Activated CD8-positive, alpha-beta memory T cell treated with anti-CD3 and anti-CD28 coated beads for 36 hours (primary cell): ENCODE results near the gene ANKRD34C. TPM values are rescaled to one million over a fixed set of nuclear protein-coding genes. Genes with fewer than 3 reads are reported as not detected.

Experiments used
- CTCF ChIA-PET: fragments of 350-600 bp; sonication (Branson Sonifier 250); formaldehyde crosslinking; loops from one replicate; lab custom pipeline; 2021; ENCODE audit warnings: antibody characterized with exemption; lab: Charles Lee
- POLR2A ChIA-PET: fragments of 350-600 bp; sonication (Branson Sonifier 250); formaldehyde crosslinking; loops from one replicate; lab custom pipeline; 2021; ENCODE audit warnings: antibody characterized with exemption; lab: Charles Lee
- total RNA-seq, 2 experiments: library from RNA; stranded (reverse); gene quantifications; one replicate each; pipeline ENCODE4 v1.2.3, GENCODE V29; 2021

Gene ANKRD34C
- total RNA-seq = not detected

DNA sequence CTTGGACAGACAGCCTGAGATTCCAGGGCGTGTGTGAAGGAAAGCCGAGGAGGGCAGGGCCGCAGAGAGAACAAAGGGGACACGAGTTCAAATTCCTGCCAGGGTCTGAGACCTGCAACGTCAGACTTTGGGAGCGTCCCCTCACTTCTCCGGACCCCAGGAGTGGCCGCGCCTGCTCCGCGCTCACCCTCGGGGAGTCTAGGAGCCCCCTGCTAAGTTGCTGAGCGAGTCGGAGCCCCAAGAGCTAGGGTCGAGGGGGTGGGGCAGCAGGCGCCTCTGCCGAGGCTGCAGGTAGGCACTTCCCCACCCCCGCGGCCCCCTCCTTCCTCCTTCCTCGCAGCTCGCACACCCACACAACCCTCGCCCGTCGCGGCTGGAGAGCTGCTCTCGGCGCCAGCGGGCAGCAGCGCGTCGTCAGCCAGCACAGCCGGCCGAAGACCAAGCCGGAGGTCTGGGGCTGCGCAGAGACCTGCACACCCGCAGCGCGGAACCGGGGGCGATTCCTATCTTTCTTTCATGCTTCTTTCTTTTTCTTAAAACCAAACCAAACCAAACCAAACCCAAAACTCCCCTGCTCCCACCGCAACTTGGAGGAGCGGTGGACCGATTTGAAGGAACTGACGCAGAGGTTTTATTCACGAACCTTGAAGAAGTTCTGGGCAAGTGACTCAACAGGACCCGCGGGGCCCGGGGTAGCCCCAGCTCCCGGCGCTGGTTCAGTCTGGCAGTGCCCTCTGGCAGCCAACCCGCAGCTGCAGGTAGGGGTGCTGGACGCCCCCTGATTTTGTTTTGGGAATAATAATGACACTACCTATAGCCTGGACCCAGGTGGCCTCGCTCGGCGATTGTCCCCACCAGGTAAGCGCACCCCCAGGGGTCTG, at the start of gene ANKRD34C:
ANKRD34C (plus strand) TSS at position 352 of the 881 bp plus-strand sequence. CDS start 10,563 bp downstream, outside the sequence.
- CTCF ChIA-PET = no interaction called here
- POLR2A ChIA-PET = no interaction called here

DNA sequence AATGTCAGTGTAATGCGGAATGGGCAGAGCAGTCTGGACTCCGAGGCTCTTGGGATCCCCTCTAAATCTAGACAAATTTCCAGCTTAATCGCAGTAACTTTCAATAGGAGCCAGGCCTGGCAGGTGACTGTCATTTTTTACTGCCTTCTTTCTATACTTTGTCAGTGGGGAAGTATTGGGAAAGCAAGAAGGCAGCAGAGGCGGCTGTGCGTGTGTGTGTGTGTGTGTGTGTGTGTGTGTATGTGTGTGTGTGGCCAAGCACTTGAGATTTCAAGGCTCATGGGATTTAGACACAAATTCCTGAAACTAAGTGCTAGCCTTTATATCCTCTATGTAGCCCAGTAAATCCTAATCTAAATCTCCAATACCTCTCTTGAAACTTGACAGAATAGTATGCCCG, 49.3 kb upstream of the ANKRD34C start:
- CTCF ChIA-PET = no interaction called here

DNA sequence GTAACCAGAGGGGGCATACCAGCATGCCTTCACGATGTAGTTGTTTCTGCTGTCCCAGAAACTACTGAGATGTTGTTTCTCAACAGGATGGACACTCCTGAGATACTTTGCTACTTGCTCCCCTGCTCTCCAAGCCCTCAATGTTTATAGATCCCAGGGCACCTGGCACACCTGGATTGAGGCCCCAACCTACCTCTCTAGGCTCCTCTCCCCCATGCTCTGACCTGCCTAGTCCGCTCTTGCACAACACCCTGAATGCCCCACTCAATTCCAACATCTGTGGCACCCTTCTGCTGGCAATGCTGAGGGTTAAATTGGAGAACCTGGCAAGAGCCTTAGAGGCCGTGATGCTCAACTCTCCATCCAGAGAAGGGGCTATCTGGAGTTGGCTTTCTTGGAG, 42.5 kb upstream of the ANKRD34C start:
- ChIA-PET POLR2A (no interaction called here), CTCF (no interaction called here)

More for the DNA sequence above, 49.3 kb upstream of the ANKRD34C start:
- POLR2A ChIA-PET = no interaction called here

GRCh38 chr15:79243723-79244122, 38.8 kb upstream of the ANKRD34C start:
- ChIA-PET CTCF (no interaction called here), POLR2A (no interaction called here)

DNA sequence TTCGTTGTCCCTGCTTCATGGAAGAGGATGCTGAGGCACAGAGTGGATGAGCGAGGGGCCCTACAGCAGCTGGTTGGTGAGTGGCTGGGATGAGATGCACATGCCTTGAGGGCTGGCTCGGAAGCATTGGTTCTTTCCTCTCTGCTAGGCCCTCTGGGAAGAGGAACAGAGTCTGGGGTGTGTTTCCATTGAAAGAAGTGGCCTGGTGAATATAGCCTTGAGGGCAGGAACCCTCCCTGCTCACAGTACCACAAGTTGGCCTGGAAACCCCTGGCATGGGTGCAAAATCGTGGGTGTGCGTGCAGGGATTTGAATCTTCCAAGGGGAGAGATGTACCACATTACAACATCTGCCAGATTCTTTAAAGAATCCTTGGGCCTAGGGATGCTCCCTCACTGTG, 37.6 kb upstream of the ANKRD34C start:
- ChIA-PET POLR2A (no interaction called here), CTCF (no interaction called here)

- ChIA-PET CTCF (no interaction called here), POLR2A (no interaction called here)
These were observed 34.3 kb upstream of the ANKRD34C start for GRCh38 chr15:79248183-79248582.

- POLR2A ChIA-PET = no interaction called here
- CTCF ChIA-PET = no interaction called here
These were observed 25.1 kb upstream of the ANKRD34C start for GRCh38 chr15:79257454-79257853.

DNA sequence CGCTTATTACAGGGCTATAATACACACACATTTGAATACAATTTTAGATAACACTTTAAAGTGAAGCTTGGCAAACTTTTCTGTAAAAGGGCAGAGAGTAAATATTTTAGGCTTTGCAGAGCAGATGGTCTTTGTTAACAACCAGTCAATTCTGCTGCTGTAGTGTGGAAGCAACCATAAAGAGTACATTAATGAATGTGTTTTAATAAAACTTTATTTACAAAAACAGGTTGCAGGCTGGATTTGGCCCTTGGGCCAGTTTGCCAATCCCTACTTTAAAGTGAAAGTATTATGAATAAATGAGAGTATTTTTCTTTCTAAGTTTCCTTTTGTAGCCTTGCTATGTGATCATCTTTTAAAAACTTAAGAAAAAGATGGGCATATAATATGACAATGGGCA, 20.7 kb upstream of the ANKRD34C start:
- POLR2A ChIA-PET = no interaction called here
- CTCF ChIA-PET = no interaction called here

GRCh38 chr15:79265167-79265566, 17.4 kb upstream of the ANKRD34C start:
- CTCF ChIA-PET = no interaction called here

DNA sequence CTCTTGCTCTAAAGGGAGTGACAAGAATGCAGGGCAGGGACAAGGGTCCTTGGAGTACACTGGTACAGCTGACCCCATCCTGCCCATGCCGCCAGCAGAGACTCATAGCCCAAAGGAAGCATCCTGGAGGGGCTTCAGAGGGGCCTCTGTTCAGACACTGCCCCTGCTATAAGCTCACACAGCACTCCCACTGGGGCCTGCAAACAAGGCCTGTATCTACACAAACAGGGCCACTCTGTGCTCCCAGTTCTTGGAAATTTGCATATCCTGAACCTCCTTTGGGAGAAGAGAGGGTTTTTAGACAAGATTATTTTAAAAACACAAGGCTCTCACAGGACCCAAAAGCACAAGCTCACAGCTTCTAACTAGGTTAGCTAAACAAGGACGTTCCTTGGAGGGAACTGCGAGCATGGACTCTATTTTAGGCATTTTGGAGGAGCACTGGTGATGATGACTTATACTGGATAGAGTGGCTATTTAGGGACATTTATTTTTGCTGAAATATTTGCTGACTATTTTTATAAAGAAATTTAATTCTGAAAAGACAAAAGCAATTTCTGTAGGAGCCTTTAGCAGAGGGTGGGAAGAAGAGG, 16.4 kb upstream of the ANKRD34C start:
- POLR2A ChIA-PET = no interaction called here
- CTCF ChIA-PET = no interaction called here

More at GRCh38 chr15:79265167-79265566, 17.4 kb upstream of the ANKRD34C start:
- POLR2A ChIA-PET = no interaction called here

GRCh38 chr15:79283252-79284048, 928 bp downstream of the ANKRD34C start:
- CTCF ChIA-PET = no interaction called here
- POLR2A ChIA-PET = no interaction called here

DNA sequence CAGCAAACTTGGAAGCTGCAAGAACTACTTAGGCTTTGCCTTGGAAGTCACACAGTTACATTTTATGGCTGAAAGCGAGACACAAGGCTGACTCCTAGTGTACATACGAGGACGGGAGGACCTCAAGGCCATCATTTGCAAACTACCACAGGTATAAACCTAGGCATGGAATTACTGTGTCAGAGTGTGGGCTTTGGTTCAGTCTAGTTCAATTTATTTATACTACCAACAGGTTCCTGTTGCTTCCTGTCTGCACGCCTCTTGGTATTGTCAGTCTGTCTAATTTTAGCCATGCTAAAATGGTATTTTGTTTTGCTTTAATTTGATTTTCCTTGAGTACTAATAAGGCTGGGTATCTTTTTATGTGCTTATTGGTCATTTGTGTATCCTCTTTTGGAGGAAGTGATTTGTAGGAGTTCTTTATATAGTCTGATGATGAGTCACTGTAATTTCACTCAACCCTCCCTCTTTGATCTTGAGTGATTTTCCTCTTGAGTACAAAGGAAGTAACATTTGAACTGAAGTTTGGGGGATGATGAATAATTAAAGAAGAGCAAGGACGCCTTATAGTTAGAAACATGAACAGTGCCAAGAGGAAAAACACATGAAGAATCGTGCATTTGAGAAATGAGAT, 8.2 kb downstream of the ANKRD34C start:
- CTCF ChIA-PET = no interaction called here
- POLR2A ChIA-PET = interaction anchor here (0.6 kb wide), 1 partner anchor 203 kb away, joined by 3 read pairs; no protein-coding TSS in a partner anchor

DNA sequence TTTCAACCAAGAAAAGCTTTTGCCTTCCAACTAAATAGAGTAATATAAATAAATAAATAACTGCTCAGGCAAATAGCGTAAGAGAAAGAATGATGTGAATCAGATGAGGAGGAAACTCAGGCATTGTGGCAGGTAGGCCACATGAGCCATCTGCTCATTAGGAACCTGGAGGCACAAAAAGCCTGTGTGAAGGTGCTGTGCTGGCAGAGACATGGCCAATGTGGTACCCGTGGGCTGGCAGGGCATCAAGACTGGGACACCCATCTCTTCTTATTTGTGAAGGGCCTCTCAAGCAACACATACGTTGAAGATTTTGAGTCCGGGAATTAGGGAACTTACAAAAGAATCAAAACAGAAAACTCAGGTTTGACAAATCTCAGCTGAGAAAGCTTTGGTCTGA, 9.5 kb downstream of the ANKRD34C start:
- POLR2A ChIA-PET = no interaction called here
- CTCF ChIA-PET = no interaction called here

DNA sequence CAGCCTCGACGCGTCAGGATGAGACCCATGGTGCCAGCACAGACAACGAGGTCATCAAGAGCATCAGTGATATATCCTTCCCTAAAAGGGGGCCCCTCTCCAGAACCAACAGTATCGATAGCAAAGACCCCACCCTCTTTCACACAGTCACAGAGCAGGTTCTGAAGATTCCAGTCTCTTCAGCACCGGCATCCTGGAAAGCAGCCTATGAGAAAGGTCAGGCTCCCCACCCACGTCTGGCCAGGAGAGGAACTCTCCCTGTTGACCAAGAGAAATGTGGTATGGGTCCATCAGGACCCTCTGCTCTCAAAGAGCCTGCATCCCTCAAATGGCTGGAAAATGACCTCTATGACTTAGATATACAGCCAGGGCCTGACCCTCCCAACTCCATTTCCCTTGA, 11.6 kb downstream of the ANKRD34C start:
- ChIA-PET POLR2A (no interaction called here), CTCF (no interaction called here)

- CTCF ChIA-PET = no interaction called here
- POLR2A ChIA-PET = no interaction called here
These were observed 14.1 kb downstream of the ANKRD34C start for GRCh38 chr15:79296583-79296982.

- ChIA-PET CTCF (no interaction called here), POLR2A (no interaction called here)
These were observed 16.8 kb downstream of the ANKRD34C start for GRCh38 chr15:79299126-79299840.

- ChIA-PET POLR2A (no interaction called here), CTCF (no interaction called here)
These were observed 17.3 kb downstream of the ANKRD34C start for GRCh38 chr15:79299841-79300235.

GRCh38 chr15:79307251-79307650, 24.7 kb downstream of the ANKRD34C start:
- CTCF ChIA-PET = no interaction called here
- POLR2A ChIA-PET = no interaction called here

DNA sequence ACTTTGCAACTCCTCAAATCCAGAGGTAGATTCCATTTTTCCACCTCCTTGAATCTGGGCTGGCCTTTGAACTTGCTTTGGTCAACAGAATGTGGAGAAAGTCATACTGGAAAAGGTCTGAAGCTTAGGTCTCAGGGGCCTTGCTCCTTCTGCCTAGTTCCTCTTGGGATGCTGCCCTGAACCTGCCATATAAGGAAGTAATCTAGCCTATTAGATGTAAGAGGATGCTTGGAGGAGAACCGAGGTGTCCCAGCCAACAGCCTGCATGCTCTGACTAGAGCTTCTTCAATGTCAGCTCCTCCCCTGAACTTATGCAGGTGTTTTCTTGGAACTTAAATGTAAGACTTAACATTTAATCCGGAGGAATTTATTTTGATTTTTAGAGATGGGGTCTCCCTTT, 26.4 kb downstream of the ANKRD34C start:
- ChIA-PET CTCF (no interaction called here), POLR2A (no interaction called here)
